Placental pericyte (primary cell): ENCODE results near the gene TFCP2. TPM values are rescaled to one million over a fixed set of nuclear protein-coding genes. Genes with fewer than 3 reads are reported as not detected.

Experiments
- small RNA-seq: library from RNA; depleted of rRNA; stranded (forward); fragments of <200 nt; gene quantifications from one replicate; pipeline ENCODE3, GENCODE V24; 2012; ENCODE audit warnings: low replicate concordance
- total RNA-seq: library from RNA; depleted of rRNA; stranded (reverse); fragments of >200 nt; gene quantifications from 2 replicates; pipeline ENCODE4 v1.2.3, GENCODE V29; 2012

The TFCP2 gene, protein sequence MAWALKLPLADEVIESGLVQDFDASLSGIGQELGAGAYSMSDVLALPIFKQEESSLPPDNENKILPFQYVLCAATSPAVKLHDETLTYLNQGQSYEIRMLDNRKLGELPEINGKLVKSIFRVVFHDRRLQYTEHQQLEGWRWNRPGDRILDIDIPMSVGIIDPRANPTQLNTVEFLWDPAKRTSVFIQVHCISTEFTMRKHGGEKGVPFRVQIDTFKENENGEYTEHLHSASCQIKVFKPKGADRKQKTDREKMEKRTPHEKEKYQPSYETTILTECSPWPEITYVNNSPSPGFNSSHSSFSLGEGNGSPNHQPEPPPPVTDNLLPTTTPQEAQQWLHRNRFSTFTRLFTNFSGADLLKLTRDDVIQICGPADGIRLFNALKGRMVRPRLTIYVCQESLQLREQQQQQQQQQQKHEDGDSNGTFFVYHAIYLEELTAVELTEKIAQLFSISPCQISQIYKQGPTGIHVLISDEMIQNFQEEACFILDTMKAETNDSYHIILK
- total RNA-seq: 9.6 and 9.8 TPM in 2 replicates

DNA sequence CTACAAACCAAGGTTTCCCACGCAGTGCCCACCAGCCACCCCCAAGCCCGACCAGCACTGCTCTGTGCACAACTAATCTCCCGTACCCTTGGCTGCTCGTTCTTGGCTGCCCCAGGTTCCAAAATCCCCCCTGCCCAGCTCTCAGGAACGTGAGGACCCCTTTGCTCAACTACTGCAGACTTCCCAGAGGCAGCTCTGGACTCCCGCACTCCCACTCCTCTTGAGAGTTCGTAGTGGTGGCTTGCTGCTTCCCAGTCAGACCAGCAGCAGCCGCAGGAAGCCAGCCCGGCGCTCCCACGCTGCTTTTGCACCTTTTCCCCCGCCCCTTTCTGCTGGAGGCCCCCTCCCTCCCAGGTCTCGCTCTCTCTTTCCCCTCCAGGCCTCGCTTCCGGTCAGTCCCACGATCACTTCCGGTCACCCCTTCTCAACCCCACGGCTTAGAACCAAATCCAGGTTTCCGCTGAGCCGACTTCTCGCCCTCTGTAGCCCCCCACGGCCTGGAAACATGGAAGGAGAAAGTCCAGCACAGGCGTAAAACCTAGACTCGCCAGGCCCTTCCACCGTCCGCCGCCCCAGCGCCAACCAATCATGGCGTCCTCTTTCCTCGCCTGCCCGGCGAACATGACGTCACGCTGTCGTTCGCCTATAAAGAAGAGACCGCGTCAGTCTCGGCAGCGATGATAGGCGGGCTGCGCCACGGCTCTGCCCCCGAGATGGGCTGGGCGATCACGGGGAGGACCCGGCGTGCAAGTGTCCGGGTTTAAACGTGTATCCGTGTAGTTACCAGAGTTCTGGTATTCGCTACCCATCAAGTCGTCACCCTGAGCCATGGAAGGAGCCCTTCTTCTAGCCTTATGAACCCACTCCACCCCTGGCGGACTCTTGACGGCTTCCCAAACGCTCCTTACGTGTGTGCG is at the start of gene TFCP2:
Gene TFCP2 (minus strand): TSS at position 621 of the 917 bp plus-strand sequence. CDS start 713 bp downstream, outside the sequence.

DNA sequence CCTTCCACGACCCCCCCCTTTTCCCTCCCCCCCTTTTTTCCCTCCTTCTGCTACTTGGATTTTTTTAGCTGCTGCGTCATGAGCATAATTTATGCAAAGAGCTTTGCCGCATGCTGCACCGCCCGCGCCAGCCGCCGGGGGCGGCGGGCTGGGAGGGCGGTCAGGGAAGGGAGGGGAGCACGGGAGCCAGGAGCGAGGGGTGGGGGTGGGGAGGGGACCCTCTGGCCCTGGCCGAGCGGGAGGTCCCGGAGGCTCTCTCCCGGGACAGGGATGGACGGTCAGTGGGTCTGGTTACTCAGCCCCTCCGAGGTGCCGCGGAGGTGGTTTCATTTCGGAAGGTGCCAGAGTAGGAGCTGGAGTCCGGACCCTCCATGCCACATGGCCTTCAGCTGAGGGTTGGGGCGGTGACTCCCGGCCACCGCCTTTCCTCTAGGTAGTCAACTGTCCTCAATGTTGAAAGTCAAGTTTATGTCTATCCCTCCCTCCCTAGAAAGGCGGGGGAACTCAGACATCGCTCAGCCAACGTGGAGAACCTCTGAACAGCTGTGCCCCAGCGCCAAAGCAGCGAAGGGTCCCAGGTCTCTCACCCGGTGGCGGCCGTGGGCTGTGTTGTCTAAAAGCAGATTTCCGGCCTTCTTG is 45.2 kb upstream of the TFCP2 start, which contains the start of gene POU6F1:
Gene POU6F1 (minus strand): TSS at position 95 of the 639 bp plus-strand sequence. CDS start 11,226 bp downstream, outside the sequence.

DNA sequence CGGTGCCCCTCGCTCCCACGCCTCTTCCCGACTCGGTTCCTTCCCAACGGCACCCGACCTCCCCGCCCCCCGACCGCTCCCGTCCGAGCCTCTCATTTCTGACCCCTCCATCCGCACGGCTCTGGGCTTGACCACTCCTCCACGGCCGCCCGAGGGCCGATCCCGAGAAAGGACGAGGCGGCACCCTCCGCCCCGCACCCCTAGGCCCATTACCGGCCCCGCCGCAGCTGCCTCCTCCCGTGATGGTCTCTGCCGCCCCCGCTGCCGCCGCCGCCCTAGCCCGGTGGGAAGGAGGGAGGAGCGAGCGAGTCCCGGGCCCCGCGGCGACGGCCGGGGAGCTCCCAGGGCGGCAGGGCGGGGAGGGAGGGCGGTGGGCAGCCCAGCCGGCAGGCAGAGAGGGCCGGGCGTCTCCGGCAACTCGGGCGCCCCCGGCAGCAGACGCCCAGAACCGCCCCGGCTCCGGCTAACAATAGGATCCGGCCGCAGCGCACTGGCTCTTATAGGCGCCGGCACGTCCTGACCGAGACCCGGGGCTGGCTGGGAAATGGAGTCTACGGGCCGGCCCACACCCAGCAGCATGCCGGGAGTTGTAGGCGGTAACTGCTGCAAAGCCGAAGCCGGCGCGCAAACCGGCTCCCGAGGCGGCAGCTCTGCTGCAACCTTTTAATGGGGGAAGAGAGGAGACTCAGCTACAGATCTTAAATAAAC is 89.7 kb downstream of the TFCP2 start, which contains the start of gene CSRNP2:
Gene CSRNP2 (minus strand): TSS at position 471 of the 708 bp plus-strand sequence. CDS start 7,035 bp downstream, outside the sequence.

DNA sequence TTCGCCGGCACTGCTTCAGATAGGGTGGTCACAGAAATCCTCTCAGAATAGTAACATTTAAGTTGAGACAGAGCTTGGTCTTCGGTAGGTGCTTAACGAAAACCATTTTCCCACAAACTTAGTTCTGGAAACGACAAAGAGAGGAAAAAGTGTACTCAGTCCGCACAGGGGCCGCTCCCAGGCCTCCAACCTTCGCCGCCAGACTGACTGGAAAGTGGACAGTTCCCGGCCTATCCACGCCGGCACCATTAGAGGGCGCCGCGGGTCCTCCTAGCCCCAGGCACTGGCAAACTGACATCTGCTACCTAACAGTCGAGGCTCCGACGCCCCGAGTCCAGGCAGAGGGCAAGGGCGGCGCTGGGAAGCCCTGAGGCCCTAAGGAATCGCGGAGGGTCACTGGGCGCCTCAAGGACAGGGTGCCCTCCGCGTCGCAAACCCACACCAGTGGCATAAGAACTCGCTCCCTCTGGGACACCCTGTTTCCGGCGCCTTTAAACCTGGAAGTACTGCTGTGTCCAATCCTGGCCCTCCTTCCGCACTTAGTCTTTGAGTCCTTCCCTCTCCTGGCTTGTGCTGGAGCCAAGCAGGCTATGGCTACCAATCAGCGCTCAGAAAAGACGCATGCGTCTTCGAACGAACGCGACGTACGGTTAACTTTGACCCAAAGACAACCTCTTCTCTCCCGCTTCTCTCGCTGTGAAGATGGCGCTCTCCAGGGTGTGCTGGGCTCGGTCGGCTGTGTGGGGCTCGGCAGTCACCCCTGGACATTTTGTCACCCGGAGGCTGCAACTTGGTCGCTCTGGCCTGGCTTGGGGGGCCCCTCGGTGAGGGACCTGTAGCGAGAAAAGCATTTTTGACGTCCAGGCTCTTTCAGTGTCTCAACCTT is 125.0 kb downstream of the TFCP2 start, which contains the start of gene LETMD1:
Gene LETMD1 (plus strand): TSS at position 673 of the 886 bp plus-strand sequence. CDS start 30 bp downstream, at position 703.

Small RNA genes lying within 50 kb of the gene (small RNA-seq; reads per million reads assigned to genes)
- gene RF00019 (not detected), gene RNU6-199P (not detected)

Other genes starting within 250 kb of the TFCP2 start
- not detected in 2 replicates for gene HIGD1C, start 220.6 kb downstream of the TFCP2 start, total RNA-seq
- 57.4 and 123 TPM in 2 replicates for gene SLC11A2, start 146.8 kb downstream of the TFCP2 start, total RNA-seq
- 28.6 and 54.7 TPM in 2 replicates for gene LETMD1, start 124.8 kb downstream of the TFCP2 start, total RNA-seq
- gene CSRNP2, start 89.5 kb downstream of the TFCP2 start, total RNA-seq: 29.5 and 34.9 TPM in 2 replicates
- gene POU6F1, start 44.9 kb upstream of the TFCP2 start, total RNA-seq: 1.4 and 9.6 TPM in 2 replicates
- 85.3 and 127 TPM in 2 replicates for gene DAZAP2, start 65.7 kb upstream of the TFCP2 start, total RNA-seq
- 6.6 and 23.6 TPM in 2 replicates for gene SMAGP, start 97.3 kb upstream of the TFCP2 start, total RNA-seq
- not detected in 2 replicates for gene BIN2, start 151.0 kb upstream of the TFCP2 start, total RNA-seq
- not detected in 2 replicates for gene CELA1, start 173.5 kb upstream of the TFCP2 start, total RNA-seq
- 10.5 and 108 TPM in 2 replicates for gene GALNT6, start 218.3 kb upstream of the TFCP2 start, total RNA-seq